GM10248 (cell line): Measurements from ENCODE around the gene CD84.
"Not testable (repeated sequence)": the region's sequence is repeated elsewhere in the genome, so short reads cannot be mapped to it uniquely, and the experiment has no call there.

Experiments used
- CTCF ChIA-PET: fragments of 300-600 bp; sonication (Branson Sonifier 250); formaldehyde crosslinking; extraction: SDS; loops from one replicate; lab custom pipeline; 2021; ENCODE audit warnings: antibody characterized with exemption; lab: Yijun Ruan, JAX
- POLR2A ChIA-PET: fragments of 350-650 bp; sonication (Branson Sonifier 250); formaldehyde crosslinking; extraction: SDS; loops from one replicate; lab custom pipeline; 2020; ENCODE audit warnings: antibody characterized with exemption; lab: Yijun Ruan, JAX
- DNase-seq: peaks from one replicate; pipeline ENCODE4 v3.0.0; 2012; ENCODE audit errors: extremely low spot score
- CTCF ChIP-seq: IDR thresholded peaks from 2 replicates; pipeline ENCODE4 v1.5.1; 2012; ENCODE audit warnings: mild to moderate bottlenecking, low read depth; ENCODE audit errors: extremely low read depth, missing control alignments, control extremely low read depth

CD84 gene

GRCh38 chr1:160538985-160539651, 40.2 kb downstream of the CD84 start:
- no peak for TF ChIP-seq CTCF
- ChIA-PET POLR2A (interaction anchor here (1.2 kb wide), 1 partner anchor 56 kb away, joined by 3 read pairs; no protein-coding TSS in a partner anchor), CTCF (interaction anchor here (0.8 to 3.3 kb wide), 4 partner anchors 11 to 110 kb away, joined by 3 to 20 read pairs (median 16); no protein-coding TSS in a partner anchor)
- no peak for DNase-seq

GRCh38 chr1:160537714-160538665, 41.3 kb downstream of the CD84 start:
- ChIA-PET POLR2A (interaction anchor here (0.7 kb wide), 1 partner anchor 1079 kb away, joined by 4 read pairs; no protein-coding TSS in a partner anchor), CTCF (interaction anchor here (1.2 kb wide), 1 partner anchor 82 kb away, joined by 3 read pairs; no protein-coding TSS in a partner anchor)
- no peak for TF ChIP-seq CTCF
- no peak for DNase-seq

GRCh38 chr1:160534823-160535605, 44.3 kb downstream of the CD84 start:
- TF ChIP-seq CTCF: peak; percentile 0
- POLR2A ChIA-PET: no interaction called here
- CTCF ChIA-PET: interaction anchor here (1.0 kb wide), 1 partner anchor 9 kb away, joined by 3 read pairs; no protein-coding TSS in a partner anchor
- DNase-seq: no peak

- CTCF ChIA-PET, POLR2A ChIA-PET, DNase-seq: not testable (repeated sequence)
Observed at GRCh38 chr1:160532557-160532813, 46.8 kb downstream of the CD84 start.

- DNase-seq, POLR2A ChIA-PET, CTCF ChIA-PET: not testable (repeated sequence)
Observed at GRCh38 chr1:160531809-160532556, 47.3 kb downstream of the CD84 start.

GRCh38 chr1:160529401-160529952, 49.8 kb downstream of the CD84 start:
- CTCF ChIA-PET: interaction anchor here (0.9 to 5.3 kb wide), 11 partner anchors 10 to 101 kb away, joined by 3 to 20 read pairs (median 3); no protein-coding TSS in a partner anchor
- DNase-seq, POLR2A ChIA-PET: not testable (repeated sequence)

GRCh38 chr1:160523789-160524188, 55.5 kb downstream of the CD84 start:
- POLR2A ChIA-PET: interaction anchor here (0.9 kb wide), 1 partner anchor 24 kb away, joined by 5 read pairs; no protein-coding TSS in a partner anchor
- CTCF ChIA-PET: interaction anchor here (0.8 to 2.7 kb wide), 3 partner anchors 18 to 35 kb away, joined by 3 to 14 read pairs (median 3); no protein-coding TSS in a partner anchor
- not testable (repeated sequence) for DNase-seq
